Astrocyte of the spinal cord (primary cell): ENCODE results near the gene SCYGR8.
A peak's percentile ranks its signal among the peaks of the same experiment; 100 is the strongest.

Source experiments
- DNase-seq: peaks from one replicate; pipeline ENCODE4 v3.0.0; 2011; ENCODE audit warnings: low read depth, low spot score
- H3K4me3 ChIP-seq: 2 replicates; pipeline ENCODE4 v1.5.1; 2011; ENCODE audit warnings: low read depth, mild to moderate bottlenecking, low read length, moderate library complexity
- in situ Hi-C: cut with HindIII; loops from 2 replicates; pipeline ENCODE4 v1.10.0; 2017; ENCODE audit warnings: low sequenced_read_pairs
- TF ChIP-seq, protein P1 (sequence below): IDR thresholded peaks from 2 replicates; pipeline ENCODE4 v1.5.1; 2012; ENCODE audit warnings: low read depth, mild to moderate bottlenecking, low read length, inconsistent platforms

SCYGR8 gene

DNA sequence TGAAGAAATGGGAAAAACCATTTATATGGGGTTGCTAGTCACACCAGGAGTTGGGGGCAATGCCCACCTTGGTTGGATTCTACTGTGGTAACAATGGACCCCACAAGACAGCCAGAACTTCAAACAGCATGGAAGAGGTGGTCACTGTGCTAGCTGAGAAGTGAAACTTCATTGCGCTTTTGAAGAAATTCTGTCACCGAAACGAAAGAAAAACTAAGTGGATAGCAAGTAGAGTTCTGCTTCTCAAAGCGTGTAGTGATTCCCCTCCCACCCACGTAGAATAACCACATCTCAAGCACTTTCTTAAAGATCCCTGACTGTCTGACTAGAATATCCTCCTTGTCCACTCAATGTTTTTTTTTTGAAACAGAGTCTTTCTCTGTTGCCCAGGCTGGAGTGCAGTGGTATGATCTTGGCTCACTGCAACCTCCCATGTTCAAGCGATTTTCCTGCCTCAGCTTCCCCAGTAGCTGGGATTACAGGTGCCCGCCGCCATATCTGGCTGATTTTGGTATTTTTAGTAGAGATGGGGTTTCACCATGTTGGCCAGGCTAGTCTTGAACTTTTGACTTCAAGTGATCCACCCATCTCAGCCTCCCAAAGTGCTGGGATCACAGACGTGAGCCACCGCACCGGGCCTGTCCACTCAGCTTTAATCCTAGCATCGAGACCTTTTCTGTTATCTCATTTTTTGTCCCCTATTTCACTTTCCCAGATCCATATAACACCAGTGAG lies 37.9 kb downstream of the SCYGR8 start:
- no peak for DNase-seq
- TF ChIP-seq, protein P1, sequence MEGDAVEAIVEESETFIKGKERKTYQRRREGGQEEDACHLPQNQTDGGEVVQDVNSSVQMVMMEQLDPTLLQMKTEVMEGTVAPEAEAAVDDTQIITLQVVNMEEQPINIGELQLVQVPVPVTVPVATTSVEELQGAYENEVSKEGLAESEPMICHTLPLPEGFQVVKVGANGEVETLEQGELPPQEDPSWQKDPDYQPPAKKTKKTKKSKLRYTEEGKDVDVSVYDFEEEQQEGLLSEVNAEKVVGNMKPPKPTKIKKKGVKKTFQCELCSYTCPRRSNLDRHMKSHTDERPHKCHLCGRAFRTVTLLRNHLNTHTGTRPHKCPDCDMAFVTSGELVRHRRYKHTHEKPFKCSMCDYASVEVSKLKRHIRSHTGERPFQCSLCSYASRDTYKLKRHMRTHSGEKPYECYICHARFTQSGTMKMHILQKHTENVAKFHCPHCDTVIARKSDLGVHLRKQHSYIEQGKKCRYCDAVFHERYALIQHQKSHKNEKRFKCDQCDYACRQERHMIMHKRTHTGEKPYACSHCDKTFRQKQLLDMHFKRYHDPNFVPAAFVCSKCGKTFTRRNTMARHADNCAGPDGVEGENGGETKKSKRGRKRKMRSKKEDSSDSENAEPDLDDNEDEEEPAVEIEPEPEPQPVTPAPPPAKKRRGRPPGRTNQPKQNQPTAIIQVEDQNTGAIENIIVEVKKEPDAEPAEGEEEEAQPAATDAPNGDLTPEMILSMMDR, result no peak
- H3K4me3 ChIP-seq, result no peak overlapping the region
- in situ Hi-C loops, result no loop called here

- in situ Hi-C loops, result no loop called here
- TF ChIP-seq, protein P1, result no peak
- no peak for DNase-seq
- no peak overlapping the region for H3K4me3 ChIP-seq
Observed at GRCh38 chr2:227785293-227785692, 39.6 kb downstream of the SCYGR8 start.

GRCh38 chr2:227788561-227789018 lies 42.9 kb downstream of the SCYGR8 start:
- in situ Hi-C loops, result no loop called here
- DNase-seq, result peak; percentile 25
- H3K4me3 ChIP-seq, result no peak overlapping the region
- TF ChIP-seq, protein P1, result no peak

GRCh38 chr2:227789803-227790202 lies 44.1 kb downstream of the SCYGR8 start:
- in situ Hi-C loops, result no loop called here
- no peak for DNase-seq
- no peak overlapping the region for H3K4me3 ChIP-seq
- TF ChIP-seq, protein P1, result no peak

DNA sequence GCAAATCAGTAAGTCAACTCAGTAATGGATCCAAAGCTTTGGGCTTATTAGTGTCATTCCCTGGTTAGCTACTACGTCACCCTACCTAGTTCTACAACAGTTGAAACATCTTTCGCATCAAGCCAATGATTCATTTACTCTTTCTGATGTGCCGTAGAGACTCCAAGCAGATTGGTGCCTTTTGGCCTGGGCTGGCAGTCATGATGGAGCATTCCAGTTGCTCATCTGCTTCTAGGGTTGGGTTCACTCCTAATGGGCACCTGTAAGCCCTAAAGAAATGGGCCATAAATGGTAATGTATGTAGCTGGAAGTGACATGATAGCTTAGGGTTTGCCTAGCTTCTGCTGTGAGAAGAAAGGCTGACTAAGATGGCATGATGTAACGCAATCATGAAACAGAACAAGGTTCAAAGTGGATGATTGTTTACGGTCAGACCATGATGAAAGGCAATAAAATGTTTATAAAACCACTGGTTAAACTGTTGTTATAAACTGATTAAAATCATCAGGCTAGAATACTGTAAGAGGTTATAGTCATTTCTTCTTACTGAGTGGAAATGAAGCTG lies 47.5 kb downstream of the SCYGR8 start:
- in situ Hi-C loops, result no loop called here
- no peak overlapping the region for H3K4me3 ChIP-seq
- DNase-seq, result no peak
- TF ChIP-seq, protein P1, result no peak
